ENCODE data around the gene AKT1. TPM values are rescaled to one million over a fixed set of nuclear protein-coding genes. Genes with fewer than 3 reads are reported as not detected.
A peak's percentile ranks its signal among the peaks of the same experiment; 100 is the strongest.

AKT1 gene
- total and polyA plus RNA-seq, 2 of the 13 experiments (the other 11 are each of a cell fraction or from before 2014, with no cell fraction given) = 96.2 to 116 TPM

GRCh38 chr14:104749111-104749649, 46.4 kb downstream of the AKT1 start (continued):
- TF ChIP-seq ZNF318 (CRISPR knock-in tag; IDR thresholded peaks at IDR 0.05) = no peak
- no peak for TF ChIP-seq ZNF10 (CRISPR knock-in tag; IDR thresholded peaks at IDR 0.05; ENCODE audit: borderline replicate concordance, low read depth)
- peak; percentile 31; the same call in 1 of the 2 replicates for TF ChIP-seq ZNF609 (CRISPR knock-in tag; IDR thresholded peaks at IDR 0.05; ENCODE audit: borderline replicate concordance)
- no peak for TF ChIP-seq MYNN (CRISPR knock-in tag; IDR thresholded peaks at IDR 0.05; ENCODE audit: low read depth)
- TF ChIP-seq SPEN (CRISPR knock-in tag; IDR thresholded peaks at IDR 0.05; ENCODE audit: low read depth) = peak; percentile 81
- TF ChIP-seq FOXA3 (CRISPR knock-in tag; IDR thresholded peaks at IDR 0.05) = peak; percentile 40; the same call in 1 of the 2 replicates
- TF ChIP-seq FUBP1 (CRISPR knock-in tag; IDR thresholded peaks at IDR 0.05; ENCODE audit: borderline replicate concordance) = no peak
- peak; percentile 76 for TF ChIP-seq MED1 (CRISPR knock-in tag; IDR thresholded peaks at IDR 0.05)
- peak; percentile 77 for TF ChIP-seq SAP130 (CRISPR knock-in tag; IDR thresholded peaks at IDR 0.05; ENCODE audit: low read depth)
- peak; percentile 82 for TF ChIP-seq PAXIP1 (CRISPR knock-in tag; conservative IDR thresholded peaks at IDR 0.05)
